Gastrocnemius medialis (tissue), 4 donors: ENCODE data around the gene EIF3F.

Source experiments
- CTCF ChIP-seq, 5 experiments: fragments of 450-650 bp in 3 of 5; fragments of 200-600 bp in 2 of 5; sonication (generic) in 2 of 5; IDR thresholded peaks in 4 of 5; conservative IDR thresholded peaks in 1 of 5; 1 replicate in 4 of 5; 2 replicates in 1 of 5; pipeline ENCODE4 v1.5.1; 2016 to 2019; ENCODE audit warnings: antibody characterized with exemption in 5 of 5, mild to moderate bottlenecking in 3 of 5, moderate library complexity in 3 of 5
- POLR2A ChIP-seq, 2 donors: fragments of 450-650 bp; IDR thresholded peaks; one replicate each; pipeline ENCODE4 v1.6.1; 2017; ENCODE audit warnings: antibody characterized with exemption in 2 of 2, mild to moderate bottlenecking in 2 of 2, moderate library complexity in 2 of 2

- TF ChIP-seq CTCF (IDR thresholded peaks at IDR 0.05 in 4 of 5, conservative IDR thresholded peaks at IDR 0.05 in 1 of 5) (no peak), POLR2A (IDR thresholded peaks at IDR 0.05) (no peak)
Observed at GRCh38 chr11:7964873-7965272, 22.3 kb upstream of the EIF3F start.
